HFF-Myc (cell line): Measurements from ENCODE around the gene ENO2.

Source experiments
- DNase-seq: peaks from one replicate; pipeline ENCODE4 v3.0.0-alpha.2; 2011; ENCODE audit warnings: low read depth; ENCODE audit errors: extremely low read depth
- H3K4me3 ChIP-seq: replicated peaks from 2 replicates; pipeline ENCODE4 v1.5.1; 2011; ENCODE audit warnings: low read depth, mild to moderate bottlenecking, control low read depth, low read length
- TF ChIP-seq, protein P1 (sequence below): IDR thresholded peaks from 2 replicates; pipeline ENCODE4 v1.5.1; 2012; ENCODE audit warnings: mild to moderate bottlenecking, low read depth, low read length, control low read depth; ENCODE audit errors: missing control alignments

ENO2 gene

GRCh38 chr12:6941267-6941666 lies 26.9 kb downstream of the ENO2 start:
- H3K4me3 ChIP-seq: no peak overlapping the region
- TF ChIP-seq, protein P1, sequence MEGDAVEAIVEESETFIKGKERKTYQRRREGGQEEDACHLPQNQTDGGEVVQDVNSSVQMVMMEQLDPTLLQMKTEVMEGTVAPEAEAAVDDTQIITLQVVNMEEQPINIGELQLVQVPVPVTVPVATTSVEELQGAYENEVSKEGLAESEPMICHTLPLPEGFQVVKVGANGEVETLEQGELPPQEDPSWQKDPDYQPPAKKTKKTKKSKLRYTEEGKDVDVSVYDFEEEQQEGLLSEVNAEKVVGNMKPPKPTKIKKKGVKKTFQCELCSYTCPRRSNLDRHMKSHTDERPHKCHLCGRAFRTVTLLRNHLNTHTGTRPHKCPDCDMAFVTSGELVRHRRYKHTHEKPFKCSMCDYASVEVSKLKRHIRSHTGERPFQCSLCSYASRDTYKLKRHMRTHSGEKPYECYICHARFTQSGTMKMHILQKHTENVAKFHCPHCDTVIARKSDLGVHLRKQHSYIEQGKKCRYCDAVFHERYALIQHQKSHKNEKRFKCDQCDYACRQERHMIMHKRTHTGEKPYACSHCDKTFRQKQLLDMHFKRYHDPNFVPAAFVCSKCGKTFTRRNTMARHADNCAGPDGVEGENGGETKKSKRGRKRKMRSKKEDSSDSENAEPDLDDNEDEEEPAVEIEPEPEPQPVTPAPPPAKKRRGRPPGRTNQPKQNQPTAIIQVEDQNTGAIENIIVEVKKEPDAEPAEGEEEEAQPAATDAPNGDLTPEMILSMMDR: no peak

GRCh38 chr12:6941782-6942181 lies 27.4 kb downstream of the ENO2 start:
- no peak overlapping the region for H3K4me3 ChIP-seq
- TF ChIP-seq, protein P1: no peak
- DNase-seq: no peak

More at GRCh38 chr12:6941267-6941666, 26.9 kb downstream of the ENO2 start:
- DNase-seq: no peak

DNA sequence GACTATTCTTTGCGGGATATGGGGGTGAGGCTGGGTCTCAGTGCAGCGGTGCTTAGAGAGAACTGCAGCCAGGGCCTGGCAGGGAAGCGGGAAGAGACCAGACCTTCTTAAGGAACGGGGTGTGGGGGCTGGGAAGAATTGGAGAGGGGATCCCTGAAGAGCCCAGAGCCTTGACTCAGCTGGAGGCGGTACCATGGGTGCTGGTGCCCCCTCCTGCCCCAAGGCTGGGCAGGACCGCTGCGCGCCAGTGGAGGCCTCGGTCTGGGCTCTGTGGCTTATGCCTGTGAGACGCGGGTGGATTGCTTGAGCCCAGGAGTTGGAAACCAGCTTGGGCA lies 27.9 kb downstream of the ENO2 start:
- DNase-seq: no peak
- TF ChIP-seq, protein P1: no peak
- no peak overlapping the region for H3K4me3 ChIP-seq

DNA sequence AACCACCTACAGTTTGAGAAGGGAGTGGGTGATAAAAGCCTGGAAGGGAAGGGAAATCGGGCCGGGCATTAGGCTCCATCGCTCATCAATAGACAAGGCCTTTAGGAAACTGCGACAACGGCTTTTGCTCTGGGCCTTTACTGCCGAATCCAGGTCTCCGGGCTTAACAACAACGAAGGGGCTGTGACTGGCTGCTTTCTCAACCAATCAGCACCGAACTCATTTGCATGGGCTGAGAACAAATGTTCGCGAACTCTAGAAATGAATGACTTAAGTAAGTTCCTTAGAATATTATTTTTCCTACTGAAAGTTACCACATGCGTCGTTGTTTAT lies 29.0 kb downstream of the ENO2 start:
- no peak overlapping the region for H3K4me3 ChIP-seq
- peak; percentile 87 for DNase-seq
- TF ChIP-seq, protein P1: no peak

DNA sequence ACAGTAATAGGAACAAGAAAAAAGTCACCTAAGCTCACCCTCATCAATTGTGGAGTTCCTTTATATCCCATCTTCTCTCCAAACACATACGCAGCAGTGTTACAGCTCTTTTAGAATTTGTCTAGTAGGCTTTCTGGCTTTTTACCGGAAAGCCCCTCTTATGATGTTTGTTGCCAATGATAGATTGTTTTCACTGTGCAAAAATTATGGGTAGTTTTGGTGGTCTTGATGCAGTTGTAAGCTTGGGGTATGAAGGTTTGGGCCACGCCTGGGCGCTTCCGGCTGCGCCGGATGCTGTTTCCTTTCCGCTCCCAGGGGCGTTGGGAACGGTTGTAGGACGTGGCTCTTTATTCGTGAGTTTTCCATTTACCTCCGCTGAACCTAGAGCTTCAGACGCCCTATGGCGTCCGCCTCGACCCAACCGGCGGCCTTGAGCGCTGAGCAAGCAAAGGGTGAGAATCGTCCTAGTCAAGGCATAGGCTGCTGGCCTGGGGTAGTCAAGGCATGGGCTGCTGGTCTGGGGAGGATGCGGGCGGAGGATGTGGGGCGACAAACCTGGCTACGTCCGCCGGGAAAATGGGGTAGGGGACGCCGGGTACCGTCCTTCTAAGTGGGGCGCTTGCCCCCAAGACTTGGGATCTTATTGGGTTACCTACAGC lies 29.5 kb downstream of the ENO2 start, which contains the start of the genes C12orf57 and RNU7-1:
C12orf57 (plus strand) TSS at position 301 of the 659 bp plus-strand sequence; CDS start at position 401, 100 bp downstream.
RNU7-1 (plus strand) TSS at position 95 of the 659 bp plus-strand sequence.
- TF ChIP-seq, protein P1: no peak
- peak; percentile 92 for DNase-seq
- H3K4me3 ChIP-seq: peak within 1 kb of the TSS; percentile 78

- peak overlapping the region; percentile 78 for H3K4me3 ChIP-seq
- TF ChIP-seq, protein P1: peak; percentile 80
- no peak for DNase-seq
These were observed 30.2 kb downstream of the ENO2 start for GRCh38 chr12:6944381-6945186.
